GM21528 (cell line): ENCODE results near the gene GFOD1.

Experiments used
- ATAC-seq: cut with Tn5 transposase; IDR thresholded peaks from one replicate; pipeline ENCODE4 v1.9.1; 2021; ENCODE audit warnings: mild to moderate bottlenecking, moderate library complexity; ENCODE audit not compliant: unreplicated experiment, low FRiP score

The GFOD1 gene, protein sequence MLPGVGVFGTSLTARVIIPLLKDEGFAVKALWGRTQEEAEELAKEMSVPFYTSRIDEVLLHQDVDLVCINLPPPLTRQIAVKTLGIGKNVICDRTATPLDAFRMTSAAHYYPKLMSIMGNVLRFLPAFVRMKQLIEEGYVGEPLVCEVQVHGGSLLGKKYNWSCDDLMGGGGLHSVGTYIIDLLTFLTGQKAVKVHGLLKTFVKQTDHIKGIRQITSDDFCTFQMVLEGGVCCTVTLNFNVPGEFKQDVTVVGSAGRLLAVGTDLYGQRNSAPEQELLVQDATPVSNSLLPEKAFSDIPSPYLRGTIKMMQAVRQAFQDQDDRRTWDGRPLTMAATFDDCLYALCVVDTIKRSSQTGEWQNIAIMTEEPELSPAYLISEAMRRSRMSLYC

DNA sequence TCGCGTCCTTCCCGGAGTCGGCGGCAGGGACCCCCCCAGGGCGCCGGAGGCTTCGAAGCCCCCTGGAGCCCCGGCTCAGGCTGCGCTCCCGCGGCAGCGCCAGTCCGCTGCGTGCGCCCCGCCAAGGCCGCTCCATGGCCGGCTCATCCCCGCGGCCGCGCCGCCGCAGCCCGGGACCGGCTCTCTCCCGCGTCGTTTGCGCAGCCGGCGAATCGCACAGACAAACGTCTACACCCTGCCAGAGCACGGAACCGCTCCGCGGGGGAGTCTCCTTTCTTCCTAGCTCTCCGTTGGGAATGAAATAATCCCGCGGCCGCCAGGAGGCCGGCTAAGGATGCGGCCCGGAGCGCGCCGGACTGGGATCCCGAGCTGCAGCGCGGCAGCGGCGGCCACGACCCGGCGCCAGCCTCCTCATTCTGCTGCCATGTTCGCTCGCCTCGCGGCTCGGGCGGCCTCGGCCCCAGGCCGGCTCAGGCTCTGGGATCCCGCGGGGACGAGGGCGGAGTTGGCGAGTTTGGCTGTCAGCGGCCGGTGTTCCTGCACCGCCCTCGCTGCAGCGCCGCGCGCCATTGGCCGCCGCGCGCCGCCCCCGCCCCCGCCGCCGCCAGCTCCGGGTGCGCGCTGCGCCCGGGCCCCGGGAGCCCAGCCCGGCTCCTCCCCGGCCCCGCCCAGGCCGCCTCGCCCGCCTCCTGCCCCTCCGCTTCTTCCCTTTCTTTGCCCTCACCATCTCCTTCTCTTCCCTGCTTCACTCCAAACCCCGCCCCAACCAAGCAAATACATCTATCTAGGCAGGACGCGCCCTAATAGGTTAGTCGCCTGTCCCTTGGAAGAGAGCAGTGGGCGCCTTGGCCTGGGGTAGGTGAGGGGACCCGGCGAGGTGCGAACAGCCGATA lies at the start of gene GFOD1:
TSS of gene GFOD1 (minus strand) at position 479 of the 893 bp plus-strand sequence. CDS start 710 bp downstream, outside the sequence.
- peak; percentile 82 for ATAC-seq

DNA sequence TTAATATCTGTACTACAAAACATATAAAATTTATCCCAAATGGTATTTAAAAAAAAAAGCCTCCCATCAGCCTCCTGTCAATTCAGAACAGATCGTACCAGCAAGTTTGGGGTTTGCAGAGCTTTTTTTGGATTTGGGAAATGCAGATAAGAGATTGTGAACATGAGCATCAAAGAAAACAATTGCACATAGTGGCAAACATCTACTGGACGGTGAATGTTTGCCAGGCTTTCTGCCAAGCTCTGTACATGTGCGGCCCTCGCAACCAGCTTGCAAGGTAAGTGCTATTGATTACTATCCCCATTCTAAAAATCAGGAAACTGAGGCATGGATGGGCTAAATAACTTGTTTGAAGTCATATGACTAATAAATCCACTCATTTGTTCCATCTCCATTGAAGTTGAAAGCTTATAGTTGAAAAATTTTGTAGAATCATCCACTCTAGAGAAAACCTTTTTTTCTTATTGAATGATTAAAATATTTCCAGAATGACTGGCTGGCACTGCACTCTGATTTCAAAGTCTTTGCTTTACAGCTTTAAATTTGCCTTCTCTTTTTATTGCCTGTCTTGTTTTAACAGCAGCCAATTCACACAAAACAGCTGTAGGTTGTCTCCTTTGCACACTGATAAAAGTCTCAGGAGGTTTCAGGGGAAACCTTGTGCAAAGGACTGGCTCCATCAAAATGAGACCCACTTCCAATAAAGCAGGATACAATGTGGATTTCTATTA lies 49.6 kb upstream of the GFOD1 start:
- ATAC-seq = no peak

DNA sequence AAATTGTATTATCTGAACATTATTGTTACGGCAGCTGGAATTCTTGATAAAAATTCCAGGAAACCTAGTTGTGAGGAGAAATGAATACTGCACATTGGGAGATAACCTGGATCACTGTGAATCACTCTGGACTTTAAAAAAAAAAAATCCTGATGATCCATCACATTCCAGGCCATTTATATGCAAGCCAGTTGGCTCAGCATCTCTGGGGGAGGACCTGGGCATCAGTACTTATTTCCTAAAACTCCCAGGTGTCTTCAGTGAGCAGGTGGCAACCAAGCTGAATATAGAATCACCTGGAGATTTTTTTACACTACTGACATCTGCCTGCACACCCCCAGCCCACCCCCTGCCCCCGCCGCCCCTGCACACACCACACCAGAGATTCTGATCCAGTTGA lies 47.9 kb upstream of the GFOD1 start:
- ATAC-seq = no peak

DNA sequence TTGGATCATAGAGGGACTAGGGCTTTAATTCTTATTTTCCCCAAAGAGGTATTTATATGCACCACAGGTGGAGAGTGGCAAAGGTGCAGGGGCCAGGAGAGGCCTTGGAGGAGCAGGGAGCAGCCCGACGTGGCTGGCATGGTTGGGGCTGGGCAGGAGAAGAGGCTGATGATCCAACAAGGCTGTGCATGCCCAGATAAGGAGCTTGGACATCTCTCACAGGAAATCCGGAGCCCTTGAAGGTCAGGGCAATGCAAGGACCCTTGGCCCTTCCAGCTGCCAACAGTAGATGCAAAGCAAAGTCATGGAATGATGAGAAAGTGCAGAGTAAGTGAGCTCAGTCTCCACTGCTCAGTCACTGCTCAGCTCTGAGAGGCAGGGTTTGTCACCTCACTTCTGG lies 47.1 kb upstream of the GFOD1 start:
- no peak for ATAC-seq

DNA sequence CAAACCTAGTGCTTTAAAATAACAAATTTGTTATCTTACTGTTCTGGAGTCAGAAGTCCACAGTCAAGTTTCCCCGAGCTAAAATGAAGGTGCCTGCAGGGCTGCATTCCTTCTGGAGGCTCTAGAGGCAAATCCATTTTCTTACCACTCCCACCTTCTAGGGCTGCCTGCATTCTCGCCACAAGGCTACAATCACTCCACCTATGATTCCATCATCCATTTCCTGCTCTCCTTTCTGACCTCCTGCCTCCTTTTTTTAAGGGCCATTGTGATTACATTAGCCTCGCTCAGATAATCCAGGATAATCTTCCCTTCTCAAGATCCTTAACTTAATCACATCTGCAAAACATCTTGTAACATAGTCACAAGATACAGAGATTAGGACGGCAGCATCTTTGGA lies 44.6 kb upstream of the GFOD1 start:
- no peak for ATAC-seq

DNA sequence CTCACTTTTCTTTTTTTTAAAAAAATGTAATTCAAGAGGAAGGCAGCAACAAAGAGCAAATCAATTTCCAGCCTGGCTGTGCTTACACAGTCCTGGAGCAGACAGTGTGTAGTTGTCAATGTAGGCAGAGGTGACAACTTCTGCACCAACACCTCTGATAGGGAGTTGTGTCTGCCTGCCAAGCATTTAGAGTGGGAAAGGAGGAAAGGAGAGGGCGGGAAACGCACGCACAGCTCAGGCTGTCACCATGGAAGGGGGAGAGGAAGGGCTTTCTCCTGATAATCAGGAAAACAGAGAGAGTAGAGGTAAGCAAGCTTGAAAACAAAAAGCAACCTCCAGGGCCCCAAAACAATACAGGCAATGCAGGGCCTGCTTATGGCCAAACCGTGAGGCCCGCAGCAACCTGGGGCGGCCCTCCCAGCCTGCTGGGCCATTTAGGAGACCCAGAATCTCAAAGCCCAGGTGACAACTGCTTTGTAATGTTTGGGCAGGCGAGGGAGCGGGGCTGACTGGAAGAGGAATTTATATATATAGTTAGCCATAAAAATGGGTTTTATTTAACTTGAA lies 41.5 kb upstream of the GFOD1 start:
- ATAC-seq = no peak

DNA sequence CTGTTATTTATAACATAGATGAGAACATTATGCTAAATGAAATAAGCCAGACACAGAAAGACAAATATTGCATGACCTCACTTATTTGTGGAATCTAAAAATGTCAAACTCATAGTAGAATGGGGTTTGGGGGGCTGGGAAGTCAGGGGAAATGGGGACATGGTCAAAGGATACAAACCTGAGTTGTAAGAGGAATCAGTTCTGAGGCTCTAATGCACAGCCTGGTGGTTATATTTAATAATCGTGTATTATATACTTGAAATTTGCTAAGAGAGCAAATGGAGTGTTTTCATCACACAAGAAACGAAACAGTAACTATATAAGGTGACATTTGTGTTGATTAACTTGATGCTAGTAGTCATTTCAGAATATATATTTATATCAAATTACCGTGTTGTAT lies 40.8 kb upstream of the GFOD1 start:
- ATAC-seq = no peak

DNA sequence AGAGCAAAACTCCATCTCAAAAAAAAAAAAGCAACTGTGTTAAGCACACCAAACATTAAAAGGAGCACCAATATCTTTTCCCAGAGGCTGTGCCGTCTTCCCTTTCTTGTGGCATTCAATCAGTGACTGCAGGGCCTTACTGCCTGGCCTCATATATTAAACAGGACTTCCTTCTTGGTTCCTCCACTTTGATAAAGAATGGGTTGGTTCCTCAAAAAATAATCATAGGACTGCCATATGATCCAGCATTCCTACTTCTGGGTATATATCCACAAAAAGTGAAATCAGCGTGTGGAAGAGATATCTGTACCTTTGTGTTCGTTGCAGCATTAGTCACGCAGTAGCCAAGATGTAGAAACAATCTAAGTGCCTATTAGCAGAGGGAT lies 40.3 kb upstream of the GFOD1 start:
- no peak for ATAC-seq

DNA sequence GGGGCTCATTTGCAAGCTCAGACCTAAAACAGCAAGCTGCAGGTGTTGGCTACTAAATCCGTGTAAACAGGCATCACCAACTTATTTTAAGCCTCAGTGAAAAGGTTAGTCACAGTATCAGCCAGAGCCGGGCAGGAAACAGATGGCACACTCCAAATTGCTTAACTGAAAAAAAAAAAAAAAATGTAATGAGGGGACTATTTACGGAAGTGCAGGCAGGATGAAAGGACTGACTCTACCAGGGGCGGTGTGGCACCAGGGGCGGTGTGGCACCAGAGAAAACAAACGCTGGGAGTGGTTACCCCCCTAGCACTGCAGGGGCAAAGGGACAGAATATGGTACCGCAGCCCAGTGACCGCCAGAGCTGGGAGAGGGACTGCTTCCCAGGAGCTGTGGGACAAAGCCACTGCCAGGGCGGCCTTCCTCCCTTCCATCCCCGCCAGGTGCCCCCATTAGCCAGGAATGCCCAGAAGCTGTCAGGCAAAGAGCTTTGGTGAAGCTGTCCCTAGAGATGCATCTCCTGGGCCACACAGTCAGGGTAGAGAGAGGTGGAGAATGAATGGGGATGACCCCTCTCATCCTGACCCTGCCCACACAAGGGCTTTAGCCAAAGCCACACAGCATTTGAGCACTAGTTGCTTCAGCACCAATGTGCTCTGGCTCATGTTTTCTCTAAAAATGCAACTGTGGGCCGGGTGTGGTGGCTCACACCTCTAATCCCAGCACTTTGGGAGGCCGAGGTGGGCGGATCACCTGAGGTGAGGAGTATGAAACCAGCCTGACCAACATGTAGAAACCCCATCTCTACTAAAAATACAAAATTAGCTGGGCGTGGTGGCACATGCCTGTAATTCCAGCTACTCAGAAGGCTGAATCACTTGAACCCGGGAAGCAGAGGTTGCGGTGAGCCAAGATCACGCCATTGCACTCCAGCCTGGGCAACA lies 39.6 kb upstream of the GFOD1 start:
- peak; percentile 82 for ATAC-seq

DNA sequence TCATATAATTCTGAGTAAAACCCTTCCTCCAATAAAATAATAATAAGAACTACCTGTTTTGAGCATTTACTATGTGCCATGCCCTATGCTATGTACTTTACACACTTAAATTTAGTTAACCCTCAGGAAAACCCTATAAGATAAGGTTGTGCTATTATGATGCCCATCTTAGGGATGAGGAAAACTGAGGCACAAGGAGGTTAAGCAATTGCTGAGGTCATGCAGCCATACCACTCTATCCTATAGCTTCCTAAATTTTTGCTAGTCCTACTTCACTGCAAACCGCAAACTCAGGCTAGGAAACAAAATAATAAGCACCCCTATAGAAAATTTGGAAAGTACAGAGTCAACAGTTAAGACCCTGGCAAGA lies 38.9 kb upstream of the GFOD1 start:
- no peak for ATAC-seq

DNA sequence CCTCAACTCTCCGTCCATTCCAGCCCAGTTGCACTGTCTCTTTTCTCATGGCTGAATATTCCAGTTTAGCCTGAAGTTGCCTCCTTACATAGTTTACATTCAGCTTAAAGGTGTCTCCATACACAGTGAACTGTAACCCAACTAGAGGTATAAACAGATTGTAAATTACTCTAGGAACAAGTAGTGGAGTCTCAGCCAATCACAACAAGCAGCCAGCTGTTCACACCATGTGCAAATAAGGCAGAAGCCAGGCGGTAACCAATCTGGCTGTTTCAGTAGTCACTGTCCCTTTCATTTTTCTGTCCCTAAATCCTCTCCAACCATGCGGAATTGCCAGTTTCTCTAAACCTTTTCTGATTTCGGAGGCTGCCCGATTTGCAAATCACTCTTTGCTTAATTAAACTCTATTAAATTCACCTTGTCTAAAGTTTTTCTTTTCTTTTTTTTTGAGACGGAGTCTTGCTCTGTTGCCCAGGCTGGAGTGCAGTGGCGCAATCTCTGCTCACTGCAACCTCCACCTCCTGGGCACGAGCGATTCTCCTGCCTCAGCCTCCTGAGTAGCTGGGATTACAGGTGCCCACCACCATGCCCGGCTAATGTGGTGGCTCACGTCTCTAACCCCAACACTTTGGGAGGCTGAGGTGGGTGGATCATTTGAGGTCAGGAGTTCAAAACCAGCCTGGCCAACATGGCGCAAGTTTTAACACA lies 37.6 kb upstream of the GFOD1 start:
- ATAC-seq = no peak

DNA sequence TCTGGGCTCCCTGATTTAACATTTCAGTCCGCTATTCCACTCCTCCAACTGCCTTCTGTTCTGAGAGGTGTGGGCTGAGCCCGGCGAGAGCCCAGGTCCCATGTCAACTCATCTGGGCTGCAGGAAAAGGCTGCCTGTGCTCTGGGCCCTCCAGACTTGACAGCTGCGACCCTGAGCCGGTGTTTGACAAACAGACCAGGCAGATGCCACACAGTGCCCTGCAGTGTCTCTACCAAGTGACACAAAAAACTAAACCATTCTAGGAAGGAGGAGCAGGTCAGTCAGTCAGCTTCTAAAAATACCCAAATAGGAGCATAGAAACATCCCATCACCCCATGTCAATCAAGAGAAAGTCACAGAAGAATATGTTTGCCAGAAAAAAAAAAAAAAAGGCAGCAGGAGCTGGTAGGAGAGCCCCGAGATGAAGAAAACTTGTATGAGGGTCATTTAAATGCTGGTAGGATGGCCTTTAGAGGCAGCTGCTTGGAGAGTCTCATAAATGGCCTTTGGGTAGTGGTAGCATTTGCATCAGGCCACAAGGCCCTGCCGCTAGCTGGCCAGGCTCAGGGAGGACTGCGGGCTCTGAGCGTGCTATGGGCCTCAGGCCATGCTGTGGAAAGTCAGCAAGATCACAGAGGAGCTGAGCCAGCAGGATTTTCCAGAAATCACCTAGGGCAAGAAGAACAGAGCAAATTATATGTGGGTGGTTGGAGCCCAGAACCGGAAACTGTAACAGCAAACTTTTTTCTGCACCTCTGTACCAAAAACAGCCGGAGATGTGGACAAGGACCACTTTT lies 36.6 kb upstream of the GFOD1 start:
- no peak for ATAC-seq

DNA sequence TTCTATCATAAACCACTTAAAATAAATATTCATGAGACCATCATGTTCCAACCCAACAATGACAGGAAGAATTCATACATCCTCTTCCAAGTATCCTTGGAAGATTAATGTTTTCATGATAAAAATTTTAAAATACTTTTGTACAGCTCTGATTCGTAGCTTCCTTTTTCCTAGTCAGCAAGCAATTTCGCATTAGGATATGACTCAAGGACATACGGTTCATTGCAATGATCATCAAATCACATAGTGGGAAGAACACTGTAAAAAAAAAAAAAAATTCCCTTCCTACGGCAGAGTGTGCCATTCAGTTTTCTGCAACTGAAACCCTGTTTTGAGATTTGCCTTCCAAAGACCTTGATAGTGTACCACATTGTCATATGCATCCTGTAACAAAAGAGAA lies 35.3 kb upstream of the GFOD1 start:
- no peak for ATAC-seq

DNA sequence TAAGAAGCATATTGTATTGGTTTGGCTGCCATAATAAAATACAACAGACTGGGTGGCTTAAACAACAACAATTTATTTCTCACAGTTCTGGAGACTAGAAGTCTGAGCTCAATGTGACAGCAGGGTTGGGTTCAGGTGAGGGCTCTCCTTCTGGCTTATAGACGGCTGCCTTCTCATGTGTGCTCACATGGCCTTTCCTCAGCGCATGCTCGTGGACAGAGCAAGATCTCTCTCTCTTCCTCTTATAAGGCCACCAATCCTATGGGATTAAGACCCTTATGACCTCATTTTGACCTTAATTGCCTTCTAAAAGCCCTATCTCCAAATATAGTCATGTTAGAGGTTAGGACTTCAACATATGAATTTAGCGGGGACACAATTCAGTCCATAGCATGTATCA lies 32.4 kb upstream of the GFOD1 start:
- no peak for ATAC-seq

DNA sequence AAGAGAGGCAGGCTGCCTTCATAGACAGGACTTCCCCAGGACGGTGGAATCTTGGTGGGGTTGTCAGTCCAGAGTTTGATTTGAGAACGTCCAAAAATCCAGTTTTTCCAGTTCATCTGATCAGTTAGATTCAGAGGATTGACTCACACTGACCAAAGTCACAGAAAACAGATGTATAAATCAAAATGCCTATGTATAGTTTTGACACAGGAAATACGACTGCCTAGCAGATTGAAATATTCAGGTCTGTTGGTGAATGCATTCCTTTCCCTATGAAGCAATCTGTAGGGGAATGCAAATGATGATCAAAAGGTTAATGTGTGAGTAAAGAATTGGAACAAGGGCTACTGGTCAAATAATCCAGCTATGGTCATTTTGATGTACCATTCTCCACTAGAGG lies 29.7 kb upstream of the GFOD1 start:
- no peak for ATAC-seq

DNA sequence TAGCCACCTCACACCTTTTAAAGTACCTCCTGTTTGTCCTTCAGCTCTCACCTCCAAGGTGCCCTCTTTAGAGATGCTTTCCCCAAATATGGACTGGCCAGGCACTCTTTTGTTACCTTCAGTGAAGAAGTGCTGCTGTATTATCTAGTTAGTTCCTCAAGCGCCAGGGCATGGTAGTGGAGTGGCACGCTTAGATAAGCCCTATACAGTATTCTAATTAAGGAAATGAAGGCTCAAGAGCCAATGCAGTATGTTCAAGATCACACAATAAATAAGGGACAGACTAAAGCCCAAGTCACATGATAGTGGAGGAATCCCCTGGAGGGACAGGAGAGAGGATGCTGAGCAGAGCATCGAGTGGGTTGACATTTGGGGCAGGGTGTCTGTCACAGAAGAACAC lies 28.5 kb upstream of the GFOD1 start:
- no peak for ATAC-seq

DNA sequence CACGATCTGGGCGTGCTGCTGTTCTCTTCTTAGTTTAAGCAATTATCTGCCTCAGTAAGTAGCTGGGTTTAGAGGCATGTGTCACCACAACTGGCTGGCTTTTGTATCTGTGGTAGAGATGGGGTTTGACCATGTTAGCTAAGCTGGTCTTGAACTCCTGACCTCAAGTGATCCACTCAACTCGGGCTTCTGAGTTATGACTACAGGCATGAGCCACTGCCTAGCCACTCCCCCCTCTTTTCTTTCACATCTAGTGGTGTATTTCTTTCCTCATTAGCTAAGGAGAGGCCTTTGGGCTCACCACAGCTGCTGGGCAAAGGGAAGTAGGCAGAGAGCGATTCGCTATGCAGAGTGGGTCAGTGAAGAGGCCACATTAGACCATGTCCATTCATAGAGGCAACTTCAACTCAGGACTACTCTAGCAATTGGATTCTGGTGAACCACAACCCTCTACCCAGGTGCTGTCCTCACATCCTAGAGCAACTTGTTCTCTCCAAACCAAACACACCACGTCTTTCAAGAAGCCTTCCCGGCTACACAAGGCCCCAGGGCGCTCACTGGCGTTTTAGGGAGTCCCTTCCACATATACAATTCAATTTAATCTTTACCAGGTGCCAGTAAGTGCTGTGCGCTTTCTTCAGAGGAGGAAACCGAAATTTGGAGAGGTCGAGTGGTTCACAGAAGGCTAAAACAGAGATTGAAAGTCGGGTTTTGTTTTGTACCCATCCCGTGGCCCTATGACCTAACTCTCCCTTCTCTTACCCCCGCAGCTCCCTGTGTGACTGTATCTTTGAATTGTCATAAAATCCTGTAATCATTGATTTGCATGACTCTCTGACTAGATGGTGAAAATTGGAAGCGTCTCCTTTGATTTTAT lies 26.5 kb upstream of the GFOD1 start:
- ATAC-seq = no peak
